MCF 10A (cell line): Measurements from ENCODE around the gene PDLIM3. TPM values are rescaled to one million over a fixed set of nuclear protein-coding genes. Genes with fewer than 3 reads are reported as not detected.

ENCODE experiments used
- BruUV-seq: library from RNA; stranded (reverse); fragments of 400-500 nt; replicated peaks from 2 replicates; lab custom pipeline; 2021; lab: Mats Ljungman, UMichigan
- CTCF ChIA-PET: fragments of 300-600 bp; sonication (Branson Sonifier 250); formaldehyde crosslinking; extraction: SDS; loops from one replicate; lab custom pipeline; 2021; ENCODE audit warnings: antibody characterized with exemption, inconsistent platforms; lab: Yijun Ruan, JAX
- POLR2A ChIA-PET: fragments of 300-600, 350-650 bp; sonication (Branson Sonifier 250); formaldehyde crosslinking; extraction: SDS; loops from one replicate; lab custom pipeline; 2020; ENCODE audit warnings: antibody characterized with exemption, inconsistent platforms; lab: Yijun Ruan, JAX
- DNase-seq: peaks from one replicate; pipeline ENCODE4 v3.0.0-alpha.2; 2018; ENCODE audit not compliant: unreplicated experiment
- H3K27ac Mint-ChIP-seq: one replicate; pipeline ENCODE4 v1.8.0; 2022; ENCODE audit warnings: mild to moderate bottlenecking, low read depth, mixed read lengths; ENCODE audit not compliant: unreplicated experiment
- H3K27me3 Mint-ChIP-seq: one replicate; pipeline ENCODE4 v1.8.0; 2022; ENCODE audit warnings: mixed read lengths; ENCODE audit not compliant: insufficient read depth, unreplicated experiment
- H3K36me3 Mint-ChIP-seq: one replicate; pipeline ENCODE4 v1.8.0; 2022; ENCODE audit warnings: mild to moderate bottlenecking, moderate library complexity, mixed read lengths; ENCODE audit not compliant: insufficient read depth, unreplicated experiment
- H3K4me1 Mint-ChIP-seq: one replicate; pipeline ENCODE4 v1.8.0; 2022; ENCODE audit warnings: mixed read lengths; ENCODE audit not compliant: insufficient read depth, unreplicated experiment
- H3K4me3 Mint-ChIP-seq: one replicate; pipeline ENCODE4 v1.8.0; 2022; ENCODE audit warnings: mild to moderate bottlenecking, moderate library complexity, mixed read lengths; ENCODE audit not compliant: unreplicated experiment
- H3K9me3 Mint-ChIP-seq: one replicate; pipeline ENCODE4 v1.8.0; 2022; ENCODE audit warnings: mixed read lengths; ENCODE audit not compliant: unreplicated experiment
- CTCF ChIP-seq: fragments of 200-600 bp; IDR thresholded peaks from one replicate; pipeline ENCODE4 v1.8.0; 2022; ENCODE audit warnings: antibody characterized with exemption, mild to moderate bottlenecking; ENCODE audit not compliant: unreplicated experiment
- intact Hi-C: fragments of 100-400 bp; cut with micrococcal nuclease; formaldehyde crosslinking; loops from 2 replicates; pipeline ENCODE4 v1.14.1; 2022
- total RNA-seq: library from RNA; stranded (reverse); gene quantifications from 2 replicates; pipeline ENCODE4 v1.2.3, GENCODE V29; 2022

The PDLIM3 gene
- total RNA-seq, 1 experiment from 2014 or later = 0.30 TPM

DNA sequence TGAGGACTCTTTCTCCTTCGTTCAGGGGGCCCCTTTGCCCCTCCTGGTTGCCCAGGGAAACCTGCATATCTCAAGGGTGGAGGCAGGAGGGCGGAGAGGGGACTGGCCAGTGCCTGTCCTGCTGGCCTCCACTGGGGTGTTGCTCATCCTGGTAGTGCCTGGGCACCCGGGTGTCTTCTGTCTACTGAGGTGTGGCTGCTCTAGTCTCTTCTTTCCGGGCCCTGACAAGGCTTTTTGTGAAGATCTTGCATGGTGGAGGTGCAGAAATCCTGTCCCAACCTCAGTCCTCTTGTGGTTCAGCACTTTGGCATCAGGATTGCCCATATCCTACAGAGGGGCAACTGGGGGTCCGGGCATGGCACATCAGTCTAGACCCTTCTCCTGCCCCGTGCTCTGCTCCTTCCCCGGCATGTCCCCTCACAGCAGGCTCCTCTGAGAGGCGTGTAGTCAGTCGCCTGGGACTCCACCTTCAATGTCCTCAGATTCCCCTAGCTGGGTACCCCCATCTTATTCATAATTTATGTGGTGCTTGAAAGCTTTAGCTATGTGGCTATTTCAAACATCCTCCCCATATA, 65.6 kb downstream of the PDLIM3 start:
- no peak for TF ChIP-seq CTCF
- no peak for DNase-seq
- Mint-ChIP-seq H3K4me1 (no peaks in the 10 kb centered on the region), H3K27ac (no peak overlapping the region), H3K36me3 (peaks cover 5% of the 10 kb centered on the region), H3K4me3 (no peak overlapping the region), H3K27me3 (peaks cover 60% of the 10 kb centered on the region), H3K9me3 (no peaks in the 10 kb centered on the region)
- ChIA-PET POLR2A (interaction anchor here (0.9 kb wide), 1 partner anchor 44 kb away, joined by 3 read pairs; the partner anchor contains the start of gene UFSP2), CTCF (interaction anchor here (0.5 to 1.6 kb wide), 4 partner anchors 41 to 659 kb away, joined by 3 to 5 read pairs (median 4); no protein-coding TSS in a partner anchor)
- no TSS peak for BruUV-seq
- intact Hi-C loops = loop anchor here (5.0 to 10.0 kb wide), 2 partner anchors 265 to 568 kb away; partner anchors contain the start of genes CFAP97 and SNX25

GRCh38 chr4:185468999-185469398, 66.3 kb downstream of the PDLIM3 start:
- Mint-ChIP-seq H3K4me3 (no peak overlapping the region), H3K4me1 (no peaks in the 10 kb centered on the region), H3K36me3 (peaks cover 5% of the 10 kb centered on the region), H3K27ac (no peak overlapping the region), H3K9me3 (no peaks in the 10 kb centered on the region), H3K27me3 (peaks cover 60% of the 10 kb centered on the region)
- no peak for DNase-seq
- TF ChIP-seq CTCF = no peak
- CTCF ChIA-PET = interaction anchor here (0.6 to 1.6 kb wide), 3 partner anchors 41 to 566 kb away, joined by 3 to 4 read pairs (median 3); no protein-coding TSS in a partner anchor
- BruUV-seq = no TSS peak
- intact Hi-C loops = no loop called here
- POLR2A ChIA-PET = no interaction called here

GRCh38 chr4:185467991-185468390, 67.3 kb downstream of the PDLIM3 start:
- ChIA-PET CTCF (interaction anchor here (0.6 kb wide), 1 partner anchor 113 kb away, joined by 3 read pairs; no protein-coding TSS in a partner anchor), POLR2A (interaction anchor here (0.5 to 1.2 kb wide), 2 partner anchors 72 to 106 kb away, joined by 3 to 4 read pairs; partner anchors contain the start of gene ANKRD37)
- no peaks in the 10 kb centered on the region for H3K9me3 Mint-ChIP-seq
- no peak for DNase-seq
- no TSS peak for BruUV-seq
- H3K36me3 Mint-ChIP-seq = peaks cover 5% of the 10 kb centered on the region
- H3K27me3 Mint-ChIP-seq = peaks cover 60% of the 10 kb centered on the region
- H3K4me1 Mint-ChIP-seq = no peaks in the 10 kb centered on the region
- TF ChIP-seq CTCF = no peak
- H3K27ac Mint-ChIP-seq = no peak overlapping the region
- intact Hi-C loops = no loop called here
- H3K4me3 Mint-ChIP-seq = no peak overlapping the region

GRCh38 chr4:185467101-185467500, 68.2 kb downstream of the PDLIM3 start:
- no peak overlapping the region for H3K4me3 Mint-ChIP-seq
- no peak for DNase-seq
- CTCF ChIA-PET = interaction anchor here (0.6 to 0.7 kb wide), 2 partner anchors 20 to 654 kb away, joined by 3 to 6 read pairs; no protein-coding TSS in a partner anchor
- no peak overlapping the region for H3K27ac Mint-ChIP-seq
- H3K4me1 Mint-ChIP-seq = no peaks in the 10 kb centered on the region
- intact Hi-C loops = no loop called here
- POLR2A ChIA-PET = no interaction called here
- H3K27me3 Mint-ChIP-seq = peaks cover 60% of the 10 kb centered on the region
- no peak for TF ChIP-seq CTCF
- H3K9me3 Mint-ChIP-seq = no peaks in the 10 kb centered on the region
- no TSS peak for BruUV-seq
- peaks cover 5% of the 10 kb centered on the region for H3K36me3 Mint-ChIP-seq
